GM19328 (cell line): ENCODE data around the gene NIFK.
"Not testable (repeated sequence)": the region's sequence is repeated elsewhere in the genome, so short reads cannot be mapped to it uniquely, and the experiment has no call there.

Experiments
- ATAC-seq: cut with Tn5 transposase; IDR thresholded peaks from one replicate; pipeline ENCODE4 v1.9.1; 2021; ENCODE audit warnings: mild to moderate bottlenecking, moderate library complexity; ENCODE audit not compliant: unreplicated experiment

The NIFK gene

DNA sequence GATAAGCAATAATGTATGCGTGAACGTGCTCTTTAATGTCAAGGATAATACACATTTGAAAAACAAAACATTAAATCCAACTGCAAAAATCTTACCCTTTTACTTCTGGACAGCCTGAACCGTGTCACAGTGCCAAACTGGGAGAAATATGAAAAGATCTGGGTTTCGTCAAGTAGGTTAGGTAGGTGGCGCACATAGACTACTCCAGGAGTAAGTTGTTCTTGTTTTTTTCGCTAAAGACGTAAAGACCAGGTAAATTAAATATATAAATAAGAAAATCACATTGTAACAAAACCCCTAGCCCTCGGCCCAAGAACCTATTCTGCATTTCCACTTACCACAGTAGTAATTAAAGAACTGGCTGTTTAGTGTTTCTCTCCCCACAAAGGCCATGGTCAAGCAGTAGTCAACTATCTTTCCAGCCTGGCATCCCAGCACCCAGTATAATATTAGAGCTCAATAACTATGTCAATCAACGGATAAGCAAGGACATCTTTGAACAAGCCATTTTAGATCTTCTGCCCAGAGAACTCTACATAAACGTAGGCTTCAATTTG is 1.1 kb downstream of the NIFK start:
- no peak for ATAC-seq

GRCh38 chr2:121734544-121734943 is 2.1 kb downstream of the NIFK start:
- ATAC-seq, result not testable (repeated sequence)

- ATAC-seq, result no peak
Observed at GRCh38 chr2:121731366-121731765, 5.3 kb downstream of the NIFK start.

GRCh38 chr2:121727950-121728349 is 8.7 kb downstream of the NIFK start:
- ATAC-seq, result no peak

DNA sequence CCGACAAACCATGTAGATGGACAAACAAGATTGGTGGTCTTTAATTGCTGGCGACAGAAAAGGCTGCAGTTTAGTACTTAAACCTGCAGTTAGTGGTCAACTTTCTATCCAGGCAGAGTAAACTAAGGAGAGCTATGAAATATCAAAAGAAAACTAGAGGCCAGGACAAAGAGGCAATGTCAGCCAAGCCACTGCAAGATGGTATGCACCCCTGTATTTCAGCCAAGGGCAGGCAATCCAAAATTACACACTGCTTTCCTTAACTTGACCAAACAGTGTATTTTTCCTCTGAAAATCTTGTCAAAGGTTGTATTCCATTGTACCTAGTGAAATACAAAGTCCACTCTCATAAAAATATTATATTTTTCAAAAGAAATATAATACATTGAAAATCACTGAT is 9.3 kb downstream of the NIFK start:
- no peak for ATAC-seq

DNA sequence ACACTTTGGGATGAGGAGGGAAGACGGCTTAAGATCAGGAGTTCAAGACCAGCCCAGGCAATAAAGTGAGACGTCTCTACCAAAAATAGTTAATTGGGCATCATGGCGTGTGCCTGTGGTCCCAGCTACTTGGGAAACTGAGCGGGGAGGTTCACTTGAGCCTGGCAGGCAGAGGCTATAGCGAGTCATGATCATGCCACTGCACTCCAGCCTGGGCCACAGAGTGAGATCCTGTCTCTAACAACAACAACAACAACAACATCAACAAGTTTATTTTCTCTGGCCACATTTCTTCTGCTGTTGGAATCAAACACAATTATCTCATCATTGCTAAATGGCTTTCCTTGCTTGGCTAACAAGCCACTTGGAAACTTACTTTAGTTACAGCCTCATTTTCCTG is 13.4 kb downstream of the NIFK start:
- no peak for ATAC-seq

- ATAC-seq, result no peak
Observed at GRCh38 chr2:121722479-121722878, 14.2 kb downstream of the NIFK start.

DNA sequence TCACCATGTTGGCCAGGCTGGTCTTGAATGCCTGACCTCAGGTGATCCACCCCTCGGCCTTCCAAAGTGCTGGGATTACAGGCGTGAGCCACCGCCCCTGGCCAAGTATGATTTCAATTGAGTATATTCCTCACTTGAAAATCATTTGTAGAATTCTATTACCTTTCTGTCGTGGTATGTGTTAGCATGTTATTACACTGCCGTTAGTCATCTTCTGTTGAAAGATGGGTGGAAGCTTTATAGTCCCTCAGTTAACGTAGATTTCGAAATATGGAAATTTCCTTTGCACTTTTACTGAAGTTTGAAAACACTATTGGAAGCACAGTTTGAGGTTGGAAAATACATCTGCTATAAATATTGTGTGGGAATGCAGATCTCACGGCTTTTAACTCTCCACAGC is 14.7 kb downstream of the NIFK start:
- no peak for ATAC-seq

DNA sequence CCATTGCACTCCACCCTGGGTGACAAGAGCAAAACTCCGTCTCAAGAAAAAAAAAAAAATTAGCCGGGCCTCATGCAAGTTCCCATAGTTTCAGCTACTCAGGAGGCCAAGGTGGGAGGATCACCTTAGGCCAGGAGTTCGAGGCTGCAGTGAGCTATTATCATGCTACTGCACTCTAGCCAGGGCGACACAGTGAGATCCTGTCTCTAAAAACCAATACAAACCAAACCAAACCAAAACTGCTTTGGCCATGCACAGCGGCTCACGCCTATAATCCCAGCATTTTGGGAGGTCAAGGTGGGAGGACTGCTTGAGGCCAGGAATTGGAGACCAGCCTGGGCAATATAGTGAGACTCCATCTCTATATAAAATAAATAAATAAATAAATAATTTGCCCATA is 19.1 kb downstream of the NIFK start:
- no peak for ATAC-seq

- no peak for ATAC-seq
Observed at GRCh38 chr2:121716126-121716525, 20.5 kb downstream of the NIFK start.

- not testable (repeated sequence) for ATAC-seq
Observed at GRCh38 chr2:121711481-121711880, 25.2 kb downstream of the NIFK start.

DNA sequence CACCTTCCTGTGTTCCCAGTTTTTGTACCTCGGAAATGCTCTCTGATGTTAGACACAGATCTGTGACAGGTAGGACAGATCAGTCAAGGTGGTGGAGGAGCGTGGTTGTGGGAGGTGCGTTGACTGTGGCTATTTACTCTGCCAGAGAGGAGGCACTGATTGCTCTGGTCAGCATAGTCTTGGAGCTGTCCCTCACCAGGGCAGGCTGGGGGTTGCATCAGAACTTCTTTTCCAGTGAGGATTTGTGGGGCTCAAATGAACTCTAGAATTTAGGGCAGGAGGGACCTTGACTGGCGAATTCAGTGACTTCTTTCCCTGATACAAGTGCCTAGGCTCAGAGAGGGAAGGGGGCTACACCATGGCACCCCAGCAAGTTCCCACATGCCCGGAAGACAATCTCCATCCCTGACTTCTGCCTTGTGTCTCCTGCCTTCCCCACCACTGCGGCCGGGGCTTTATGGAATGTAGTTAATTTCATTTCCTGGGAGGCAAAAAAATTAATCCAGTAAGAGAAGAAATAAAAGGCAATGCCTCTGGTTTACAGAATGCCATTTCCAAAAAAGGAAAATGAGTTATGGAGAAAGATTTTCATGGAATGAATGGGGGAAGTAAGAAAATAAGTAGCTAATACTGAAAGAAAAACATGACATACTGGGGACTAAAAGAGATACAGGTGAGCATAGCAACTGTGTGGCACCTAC is 26.1 kb downstream of the NIFK start:
- no peak for ATAC-seq

DNA sequence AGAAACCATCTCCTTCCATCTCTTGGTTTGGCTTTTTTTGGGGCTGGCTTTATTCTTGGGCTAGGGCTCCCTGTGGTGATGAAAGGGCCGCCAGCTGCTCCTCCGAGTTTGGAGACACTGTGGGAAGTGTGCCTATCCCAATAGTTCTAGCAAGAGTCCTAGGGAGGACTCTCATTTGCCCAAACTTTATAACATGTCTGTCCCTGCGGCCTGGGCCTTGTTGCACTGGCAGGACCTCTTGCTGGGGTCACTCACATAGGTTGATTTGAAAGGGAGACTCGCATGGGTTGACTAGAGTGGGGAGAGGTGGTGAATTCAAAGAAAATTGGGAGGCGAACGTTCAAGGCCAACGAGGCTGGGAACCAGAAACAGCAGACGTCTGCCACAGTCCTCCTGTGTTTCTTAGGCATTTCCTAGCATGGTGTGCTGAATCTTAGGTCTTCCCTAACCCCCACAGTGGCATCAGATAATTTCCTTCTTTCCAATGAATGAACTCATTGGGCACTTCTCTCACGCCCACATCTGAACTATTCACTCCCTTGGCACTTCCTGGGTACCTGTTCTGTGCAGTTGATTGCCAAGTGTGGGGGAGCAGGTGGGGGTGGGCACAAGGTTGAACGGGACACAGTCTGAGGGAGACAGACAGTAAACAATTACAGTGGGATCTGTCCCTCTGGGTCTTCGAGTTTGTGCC is 26.8 kb downstream of the NIFK start:
- no peak for ATAC-seq

DNA sequence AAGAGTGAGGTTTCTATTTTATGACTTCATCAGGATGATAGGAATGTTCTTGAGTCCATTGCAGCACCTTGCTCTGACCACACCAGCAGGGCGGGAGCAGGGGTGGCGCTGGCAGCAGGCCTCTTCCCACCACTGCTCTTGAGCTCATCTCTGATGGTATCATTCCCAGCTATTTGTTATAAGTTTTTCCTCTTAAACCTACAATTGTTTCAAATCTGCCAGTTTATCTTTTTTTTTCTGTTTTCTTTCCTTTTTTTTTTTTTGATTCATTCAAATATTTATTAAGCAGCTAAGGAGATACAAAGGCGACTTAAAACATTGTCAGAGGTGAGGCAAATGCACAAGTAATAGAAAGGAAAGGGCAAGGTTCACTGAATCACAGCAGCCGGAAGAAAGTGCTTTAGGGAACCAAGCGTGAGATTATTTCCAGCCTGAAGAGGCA is 28.7 kb downstream of the NIFK start:
- no peak for ATAC-seq

DNA sequence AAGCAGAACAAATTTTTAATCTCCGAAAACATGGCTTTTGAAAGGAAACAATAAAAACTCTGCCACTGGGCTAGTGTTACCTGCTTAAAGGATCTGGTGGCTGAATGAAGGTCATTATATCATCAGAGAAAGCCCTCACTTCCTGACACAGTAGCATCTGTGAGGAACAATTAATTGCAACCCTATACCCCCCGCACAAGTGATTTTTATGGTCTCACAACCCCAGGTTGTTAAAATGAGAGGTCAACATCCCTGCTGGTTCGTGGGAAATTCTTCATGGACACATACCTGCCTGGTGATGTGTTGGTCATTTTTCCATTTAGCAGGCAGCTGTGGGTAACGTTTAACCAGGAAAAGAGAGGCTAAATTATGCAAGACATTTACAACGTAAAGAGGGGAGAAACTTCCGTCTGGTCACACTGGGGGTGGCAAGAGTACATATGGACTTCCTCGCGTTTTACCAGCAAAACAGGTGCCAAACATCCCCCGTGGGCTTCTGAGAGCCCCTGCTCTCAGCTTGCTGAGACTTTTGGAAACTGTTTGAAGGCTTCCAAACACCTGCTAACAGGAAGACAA is 29.2 kb downstream of the NIFK start:
- no peak for ATAC-seq

- ATAC-seq, result no peak
Observed at GRCh38 chr2:121705958-121706357, 30.7 kb downstream of the NIFK start.

DNA sequence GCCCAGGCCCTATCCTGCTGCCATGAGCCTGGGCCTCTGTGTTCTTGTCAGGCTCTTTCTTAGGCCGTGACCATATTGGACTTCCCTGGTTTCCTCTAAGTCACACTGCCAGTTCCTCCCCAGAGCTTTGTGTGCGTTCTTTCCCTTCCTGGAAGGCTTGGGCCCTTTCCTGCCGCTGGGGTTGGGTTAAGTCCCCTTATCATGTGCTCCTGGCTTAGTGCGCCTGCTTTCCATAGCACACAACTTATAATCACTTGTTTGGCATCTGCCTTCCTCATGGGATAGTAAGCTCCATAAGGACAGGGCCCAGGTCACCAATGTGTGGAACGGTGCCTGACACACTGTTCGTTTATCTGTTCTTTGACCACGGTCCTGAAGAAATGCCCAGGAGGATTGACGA is 31.3 kb downstream of the NIFK start:
- ATAC-seq, result no peak

- not testable (repeated sequence) for ATAC-seq
Observed at GRCh38 chr2:121701761-121702160, 34.9 kb downstream of the NIFK start.

GRCh38 chr2:121699421-121700333 is 37.0 kb downstream of the NIFK start:
- peak; percentile 90 for ATAC-seq

DNA sequence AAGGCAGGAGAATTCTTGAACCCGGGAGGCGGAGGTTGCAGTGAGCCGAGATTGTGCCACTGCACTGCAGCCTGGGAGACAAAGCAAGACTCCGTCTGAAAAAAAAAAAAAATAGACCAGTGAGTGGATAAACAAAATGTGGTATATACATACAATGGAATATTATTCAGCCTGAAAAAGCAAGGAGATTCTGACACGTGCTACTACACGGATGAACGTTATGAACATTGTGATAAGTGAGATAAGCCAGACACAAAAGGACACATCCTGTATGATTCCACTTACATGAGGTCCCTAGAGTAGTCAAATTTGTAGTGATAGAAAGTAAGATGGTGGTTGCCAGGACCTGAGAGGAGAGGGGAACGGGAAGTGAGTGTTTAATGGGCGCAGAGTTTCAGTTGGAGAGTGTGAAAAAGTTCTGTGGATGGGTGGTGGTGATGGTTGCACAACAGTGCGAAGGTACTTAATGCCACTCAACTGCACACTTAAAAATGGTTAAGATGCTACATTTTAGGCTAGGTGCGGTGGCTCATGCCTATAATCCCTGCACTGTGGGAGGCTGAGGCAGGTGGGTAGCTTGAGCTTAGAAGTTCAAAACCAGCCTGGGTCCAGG is 38.3 kb downstream of the NIFK start:
- no peak for ATAC-seq
